HepG2 (cell line): ENCODE measurements around the gene TMTC2.

ENCODE experiments used
- EZH2 ChIP-seq: conservative IDR thresholded peaks from 2 replicates; pipeline ENCODE4 v1.6.1; 2012; ENCODE audit warnings: mild to moderate bottlenecking, low read depth, low read length, moderate library complexity
- HNRNPK ChIP-seq: fragments of 200-400 bp; formaldehyde crosslinking; IDR thresholded peaks from 2 replicates; pipeline ENCODE4 v1.6.1; 2018; ENCODE audit warnings: low read length, low read depth, moderate library complexity, mild to moderate bottlenecking; ENCODE audit not compliant: poor library complexity, severe bottlenecking
- MAFK ChIP-seq, 2 experiments: IDR thresholded peaks in 1 of 2; conservative IDR thresholded peaks in 1 of 2; 2 replicates each; pipeline ENCODE4 v1.6.1; 2011; ENCODE audit warnings: improper control_type of control experiment in 2 of 2, low read length in 2 of 2
- RAD51 ChIP-seq: fragments of 450-650 bp; IDR thresholded peaks from 2 replicates; pipeline ENCODE4 v1.6.1; 2016; ENCODE audit warnings: borderline replicate concordance
- ZNF367 ChIP-seq: sonication (generic); formaldehyde crosslinking; IDR thresholded peaks from 2 replicates; pipeline ENCODE4 v1.4.0; 2020; ENCODE audit warnings: missing genetic modification reagents, borderline replicate concordance
- ZNF589 ChIP-seq: sonication (generic); formaldehyde crosslinking; conservative IDR thresholded peaks from 2 replicates; pipeline ENCODE4 v1.8.0; 2022; ENCODE audit warnings: mild to moderate bottlenecking, moderate library complexity, missing genetic modification reagents
- TF ChIP-seq, protein P1 (sequence below): sonication (generic); formaldehyde crosslinking; IDR thresholded peaks from 2 replicates; pipeline ENCODE4 v1.5.0; 2020; ENCODE audit warnings: mild to moderate bottlenecking, missing genetic modification reagents, moderate library complexity
- TF ChIP-seq, protein P2 (sequence below): sonication (generic); formaldehyde crosslinking; IDR thresholded peaks from 2 replicates; pipeline ENCODE4 v1.4.0; 2020; ENCODE audit warnings: missing genetic modification reagents
- TF ChIP-seq, protein P3 (sequence below): IDR thresholded peaks from 2 replicates; pipeline ENCODE4 v1.6.1; 2012; ENCODE audit warnings: inconsistent platforms

DNA sequence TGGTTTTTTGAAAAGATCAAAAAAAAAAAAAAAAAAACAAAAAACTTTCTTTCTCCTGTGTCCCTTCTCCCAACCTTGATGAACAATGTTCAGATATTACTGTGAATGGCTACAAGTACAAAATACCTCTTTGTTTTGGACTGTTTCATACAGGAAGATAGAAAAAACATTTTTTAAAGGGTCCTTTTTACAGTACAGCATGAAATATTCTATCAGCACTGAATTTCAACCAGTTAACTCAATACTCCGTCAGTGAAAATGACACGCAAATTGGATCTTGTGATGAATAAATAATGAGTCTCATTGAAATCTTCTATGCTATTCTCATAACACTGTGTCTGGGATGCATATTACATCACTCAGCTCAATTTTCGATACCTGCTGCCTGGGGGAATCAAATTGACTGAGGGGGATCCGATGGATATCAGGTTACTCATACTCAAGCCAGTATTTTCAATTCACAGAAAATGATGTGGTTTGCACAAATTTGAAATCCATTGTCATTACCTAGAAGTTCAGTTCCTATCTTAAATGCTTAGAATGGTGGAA, 179.6 kb downstream of the TMTC2 start:
- TF ChIP-seq, protein P1, sequence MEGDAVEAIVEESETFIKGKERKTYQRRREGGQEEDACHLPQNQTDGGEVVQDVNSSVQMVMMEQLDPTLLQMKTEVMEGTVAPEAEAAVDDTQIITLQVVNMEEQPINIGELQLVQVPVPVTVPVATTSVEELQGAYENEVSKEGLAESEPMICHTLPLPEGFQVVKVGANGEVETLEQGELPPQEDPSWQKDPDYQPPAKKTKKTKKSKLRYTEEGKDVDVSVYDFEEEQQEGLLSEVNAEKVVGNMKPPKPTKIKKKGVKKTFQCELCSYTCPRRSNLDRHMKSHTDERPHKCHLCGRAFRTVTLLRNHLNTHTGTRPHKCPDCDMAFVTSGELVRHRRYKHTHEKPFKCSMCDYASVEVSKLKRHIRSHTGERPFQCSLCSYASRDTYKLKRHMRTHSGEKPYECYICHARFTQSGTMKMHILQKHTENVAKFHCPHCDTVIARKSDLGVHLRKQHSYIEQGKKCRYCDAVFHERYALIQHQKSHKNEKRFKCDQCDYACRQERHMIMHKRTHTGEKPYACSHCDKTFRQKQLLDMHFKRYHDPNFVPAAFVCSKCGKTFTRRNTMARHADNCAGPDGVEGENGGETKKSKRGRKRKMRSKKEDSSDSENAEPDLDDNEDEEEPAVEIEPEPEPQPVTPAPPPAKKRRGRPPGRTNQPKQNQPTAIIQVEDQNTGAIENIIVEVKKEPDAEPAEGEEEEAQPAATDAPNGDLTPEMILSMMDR (CRISPR knock-in tag) = no peak
- no peak for TF ChIP-seq ZNF367 (CRISPR knock-in tag)
- no peak for TF ChIP-seq ZNF589 (CRISPR knock-in tag)
- TF ChIP-seq, protein P2, sequence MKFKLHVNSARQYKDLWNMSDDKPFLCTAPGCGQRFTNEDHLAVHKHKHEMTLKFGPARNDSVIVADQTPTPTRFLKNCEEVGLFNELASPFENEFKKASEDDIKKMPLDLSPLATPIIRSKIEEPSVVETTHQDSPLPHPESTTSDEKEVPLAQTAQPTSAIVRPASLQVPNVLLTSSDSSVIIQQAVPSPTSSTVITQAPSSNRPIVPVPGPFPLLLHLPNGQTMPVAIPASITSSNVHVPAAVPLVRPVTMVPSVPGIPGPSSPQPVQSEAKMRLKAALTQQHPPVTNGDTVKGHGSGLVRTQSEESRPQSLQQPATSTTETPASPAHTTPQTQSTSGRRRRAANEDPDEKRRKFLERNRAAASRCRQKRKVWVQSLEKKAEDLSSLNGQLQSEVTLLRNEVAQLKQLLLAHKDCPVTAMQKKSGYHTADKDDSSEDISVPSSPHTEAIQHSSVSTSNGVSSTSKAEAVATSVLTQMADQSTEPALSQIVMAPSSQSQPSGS (CRISPR knock-in tag) = no peak
- TF ChIP-seq EZH2 = no peak
- TF ChIP-seq HNRNPK = no peak
- TF ChIP-seq MAFK (conservative IDR thresholded peaks at IDR 0.05 in 1 of 2, IDR thresholded peaks at IDR 0.05 in 1 of 2; ENCODE audit: low read length in 2 of 2) = no peak
- TF ChIP-seq RAD51 = no peak
- TF ChIP-seq, protein P3, sequence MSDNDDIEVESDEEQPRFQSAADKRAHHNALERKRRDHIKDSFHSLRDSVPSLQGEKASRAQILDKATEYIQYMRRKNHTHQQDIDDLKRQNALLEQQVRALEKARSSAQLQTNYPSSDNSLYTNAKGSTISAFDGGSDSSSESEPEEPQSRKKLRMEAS = no peak
